ENCODE measurements around the gene GALNT7.

Gene GALNT7

DNA sequence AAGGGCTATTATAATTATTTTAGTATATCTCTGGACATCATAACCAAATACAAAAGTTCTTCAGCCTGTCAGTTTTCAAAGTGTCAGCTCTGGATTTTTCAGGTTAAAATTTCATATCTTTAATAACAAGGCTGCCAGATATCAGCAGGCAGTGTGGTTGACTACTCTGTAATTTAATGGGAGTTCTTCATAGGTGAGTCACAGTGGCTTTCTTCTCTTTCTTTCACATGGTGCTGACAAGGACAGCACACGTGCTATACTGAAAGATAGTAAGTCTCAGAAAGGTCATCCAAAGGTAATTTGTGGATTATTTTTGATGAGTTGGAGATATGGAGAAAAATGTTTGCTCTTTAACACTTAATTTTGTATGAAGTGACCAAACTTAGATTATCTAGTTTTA is 43.2 kb downstream of the GALNT7 start:
- in situ Hi-C loops (cut with HindIII; ENCODE audit: low sequenced_read_pairs): no loop called here
- TF ChIP-seq, protein P1, sequence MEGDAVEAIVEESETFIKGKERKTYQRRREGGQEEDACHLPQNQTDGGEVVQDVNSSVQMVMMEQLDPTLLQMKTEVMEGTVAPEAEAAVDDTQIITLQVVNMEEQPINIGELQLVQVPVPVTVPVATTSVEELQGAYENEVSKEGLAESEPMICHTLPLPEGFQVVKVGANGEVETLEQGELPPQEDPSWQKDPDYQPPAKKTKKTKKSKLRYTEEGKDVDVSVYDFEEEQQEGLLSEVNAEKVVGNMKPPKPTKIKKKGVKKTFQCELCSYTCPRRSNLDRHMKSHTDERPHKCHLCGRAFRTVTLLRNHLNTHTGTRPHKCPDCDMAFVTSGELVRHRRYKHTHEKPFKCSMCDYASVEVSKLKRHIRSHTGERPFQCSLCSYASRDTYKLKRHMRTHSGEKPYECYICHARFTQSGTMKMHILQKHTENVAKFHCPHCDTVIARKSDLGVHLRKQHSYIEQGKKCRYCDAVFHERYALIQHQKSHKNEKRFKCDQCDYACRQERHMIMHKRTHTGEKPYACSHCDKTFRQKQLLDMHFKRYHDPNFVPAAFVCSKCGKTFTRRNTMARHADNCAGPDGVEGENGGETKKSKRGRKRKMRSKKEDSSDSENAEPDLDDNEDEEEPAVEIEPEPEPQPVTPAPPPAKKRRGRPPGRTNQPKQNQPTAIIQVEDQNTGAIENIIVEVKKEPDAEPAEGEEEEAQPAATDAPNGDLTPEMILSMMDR (IDR thresholded peaks at IDR 0.05; ENCODE audit: low read depth, low read length, missing control alignments): no peak
- no peak overlapping the region for H3K4me3 ChIP-seq (ENCODE audit: low read depth, low read length)
- DNase-seq (ENCODE audit: low read depth): peak; percentile 63

DNA sequence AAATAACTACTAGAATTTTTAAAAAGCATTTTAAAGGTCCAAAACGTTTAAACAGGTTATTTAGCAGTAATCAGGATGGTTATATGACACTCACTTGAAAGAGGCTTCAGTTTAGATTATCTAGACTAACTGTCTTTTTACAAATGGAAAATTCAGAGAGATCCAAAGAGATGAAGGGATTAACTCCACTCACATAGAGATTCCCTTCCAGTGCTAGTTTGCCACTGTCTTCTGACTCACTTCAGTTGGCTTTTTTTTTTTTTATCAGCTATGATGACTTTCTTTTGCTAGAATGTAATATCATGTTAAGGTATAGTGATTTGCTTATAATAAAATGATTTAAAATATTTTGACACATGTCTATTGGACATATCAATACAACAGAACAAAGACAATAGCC is 43.8 kb downstream of the GALNT7 start:
- TF ChIP-seq, protein P1 (IDR thresholded peaks at IDR 0.05; ENCODE audit: low read depth, low read length, missing control alignments): no peak
- in situ Hi-C loops (cut with HindIII; ENCODE audit: low sequenced_read_pairs): no loop called here
- no peak for DNase-seq (ENCODE audit: low read depth)

DNA sequence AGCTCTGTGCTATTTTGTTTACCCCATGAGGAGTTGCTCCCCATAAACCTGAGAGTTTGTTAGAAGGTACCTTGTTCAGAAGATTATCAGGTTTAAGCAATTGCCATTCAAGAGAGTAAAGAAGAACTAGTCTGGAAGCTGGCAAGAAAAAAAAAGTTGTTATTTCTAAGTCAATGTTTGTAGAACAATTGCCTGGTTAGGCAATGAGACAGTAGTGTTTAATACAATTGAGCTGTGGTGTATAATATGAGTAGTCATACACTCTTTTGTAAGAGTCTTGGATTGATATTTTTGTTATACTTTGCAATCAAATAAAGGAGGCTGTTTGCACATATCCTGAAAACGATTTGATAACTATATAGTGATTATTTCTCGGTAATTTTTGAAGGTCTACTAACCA is 44.7 kb downstream of the GALNT7 start:
- TF ChIP-seq, protein P1 (IDR thresholded peaks at IDR 0.05; ENCODE audit: low read depth, low read length, missing control alignments): no peak
- DNase-seq (ENCODE audit: low read depth): no peak
- no peak overlapping the region for H3K4me3 ChIP-seq (ENCODE audit: low read depth, low read length)
- in situ Hi-C loops (cut with HindIII; ENCODE audit: low sequenced_read_pairs): no loop called here

More for the DNA sequence above, 43.8 kb downstream of the GALNT7 start:
- H3K4me3 ChIP-seq (ENCODE audit: low read depth, low read length): no peak overlapping the region

DNA sequence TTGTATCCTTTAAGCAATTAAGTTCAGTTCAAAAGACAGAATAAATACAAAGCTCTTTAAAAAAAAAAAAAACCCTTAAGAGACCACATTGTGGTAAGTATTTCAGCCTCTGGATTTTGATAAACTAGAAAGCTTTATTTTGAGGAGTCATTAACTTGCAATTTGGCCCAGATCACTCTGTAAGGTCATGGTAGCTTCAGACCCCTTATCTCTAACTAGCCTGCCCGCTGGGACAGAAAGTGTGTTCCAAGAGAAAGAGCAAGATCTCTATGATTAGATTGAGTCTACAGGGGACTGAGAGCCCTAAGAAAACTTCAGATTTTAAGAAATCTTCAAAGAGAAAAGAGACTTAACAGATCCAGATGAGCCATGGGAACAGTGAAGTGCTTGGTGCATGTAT is 45.6 kb downstream of the GALNT7 start:
- TF ChIP-seq, protein P1 (IDR thresholded peaks at IDR 0.05; ENCODE audit: low read depth, low read length, missing control alignments): no peak
- in situ Hi-C loops (cut with HindIII; ENCODE audit: low sequenced_read_pairs): no loop called here
- no peak for DNase-seq (ENCODE audit: low read depth)

DNA sequence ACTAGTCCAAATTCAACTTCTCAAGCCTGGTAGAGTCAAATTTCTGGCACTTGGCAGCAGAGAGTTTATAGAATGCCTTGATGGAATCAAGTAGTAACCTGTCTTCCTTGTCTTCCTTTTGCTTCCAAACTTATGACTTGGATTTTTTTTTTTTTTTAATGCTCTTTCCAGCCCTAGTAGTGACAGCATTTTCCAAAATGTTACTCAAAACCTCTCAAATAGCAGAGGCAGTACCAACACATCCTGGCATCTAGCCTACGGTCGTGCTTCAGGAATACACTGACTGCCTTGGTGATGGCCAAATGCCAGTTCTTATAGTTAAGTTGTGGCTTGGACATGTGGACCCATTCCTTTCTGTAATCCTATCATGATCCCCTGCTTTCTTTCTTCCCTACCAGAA is 46.0 kb downstream of the GALNT7 start:
- TF ChIP-seq, protein P1 (IDR thresholded peaks at IDR 0.05; ENCODE audit: low read depth, low read length, missing control alignments): no peak
- DNase-seq (ENCODE audit: low read depth): peak; percentile 66
- no peak overlapping the region for H3K4me3 ChIP-seq (ENCODE audit: low read depth, low read length)
- in situ Hi-C loops (cut with HindIII; ENCODE audit: low sequenced_read_pairs): no loop called here

More for the DNA sequence above, 45.6 kb downstream of the GALNT7 start:
- no peak overlapping the region for H3K4me3 ChIP-seq (ENCODE audit: low read depth, low read length)

DNA sequence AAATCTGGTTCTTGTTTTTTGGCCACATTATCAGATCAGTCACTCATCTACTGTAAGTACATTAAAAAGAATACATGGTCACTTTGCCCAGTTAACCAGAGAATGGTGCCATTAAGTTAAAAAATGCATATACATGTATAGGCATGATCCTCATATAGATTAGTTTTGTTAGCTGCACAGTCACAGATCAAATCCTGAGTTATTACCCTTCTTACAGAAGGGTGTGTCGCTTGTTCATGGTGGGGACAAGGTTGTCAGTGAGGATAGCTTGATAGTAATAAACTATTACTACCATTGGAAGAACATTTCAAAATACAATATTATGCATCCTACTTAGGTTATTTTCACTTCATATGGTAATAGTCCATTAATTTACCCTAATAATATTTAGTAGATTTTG is 48.5 kb downstream of the GALNT7 start:
- TF ChIP-seq, protein P1 (IDR thresholded peaks at IDR 0.05; ENCODE audit: low read depth, low read length, missing control alignments): no peak
- DNase-seq (ENCODE audit: low read depth): no peak
- H3K4me3 ChIP-seq (ENCODE audit: low read depth, low read length): no peak overlapping the region
- in situ Hi-C loops (cut with HindIII; ENCODE audit: low sequenced_read_pairs): no loop called here

DNA sequence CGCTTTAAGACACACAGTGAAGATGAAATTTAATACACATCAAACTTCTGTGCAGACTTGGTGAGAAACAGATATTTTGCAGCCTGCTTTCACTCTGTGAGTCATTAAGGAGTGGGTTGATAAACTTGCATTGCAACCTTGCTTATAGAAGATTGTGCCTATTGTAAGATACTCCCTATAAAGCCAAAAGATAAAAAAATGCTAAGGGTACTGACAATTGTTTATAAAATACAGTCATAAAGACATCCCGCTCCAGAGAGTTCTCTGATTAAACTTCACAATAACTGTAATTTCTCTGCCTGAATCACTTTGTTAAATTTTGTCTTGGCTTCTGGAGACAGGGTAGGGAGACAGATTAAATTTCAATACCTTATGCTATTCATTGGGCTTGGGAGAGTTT is 49.1 kb downstream of the GALNT7 start:
- DNase-seq (ENCODE audit: low read depth): no peak
- TF ChIP-seq, protein P1 (IDR thresholded peaks at IDR 0.05; ENCODE audit: low read depth, low read length, missing control alignments): no peak
- in situ Hi-C loops (cut with HindIII; ENCODE audit: low sequenced_read_pairs): no loop called here
- no peak overlapping the region for H3K4me3 ChIP-seq (ENCODE audit: low read depth, low read length)

All from astrocyte of the cerebellum (primary cell).